HEK293 (cell line): Measurements from ENCODE around the gene PRDM10.

Source experiments
- CTCF ChIA-PET: fragments of 350-600 bp; formaldehyde crosslinking; extraction: SDS; loops from one replicate; lab custom pipeline; 2021; ENCODE audit warnings: antibody characterized with exemption; lab: Yijun Ruan, JAX
- POLR2A ChIA-PET: fragments of 300-600 bp; formaldehyde crosslinking; extraction: SDS; loops from one replicate; lab custom pipeline; 2020; ENCODE audit warnings: antibody characterized with exemption, inconsistent platforms; lab: Yijun Ruan, JAX
- H3K27ac ChIP-seq: fragments of 200-500 bp; sonication (Bioruptor generic); 2 replicates; pipeline ENCODE4 v1.5.1; 2014; ENCODE audit warnings: low read depth, low read length, control low read depth, inconsistent platforms; ENCODE audit errors: extremely low read depth
- H3K36me3 ChIP-seq, 2 experiments: fragments of 200-500 bp in 1 of 2; sonication (Bioruptor generic) in 1 of 2; 1 replicate in 1 of 2; 2 replicates in 1 of 2; pipeline ENCODE4 v1.5.1; 2014 to 2017; ENCODE audit warnings: inconsistent platforms in 2 of 2, low read length in 2 of 2; ENCODE audit not compliant: control insufficient read depth in 2 of 2, insufficient read depth in 1 of 2
- H3K4me1 ChIP-seq: fragments of 200-500 bp; sonication (Bioruptor generic); 2 replicates; pipeline ENCODE4 v1.5.1; 2014; ENCODE audit warnings: mild to moderate bottlenecking, low read length, inconsistent platforms; ENCODE audit not compliant: control insufficient read depth, insufficient read depth
- H3K4me3 ChIP-seq: 2 replicates; pipeline ENCODE4 v1.5.1; 2011; ENCODE audit warnings: low read depth, mild to moderate bottlenecking, control low read depth, low read length, moderate library complexity
- H3K9me3 ChIP-seq: fragments of 200-500 bp; sonication (Bioruptor generic); 2 replicates; pipeline ENCODE4 v1.5.1; 2014; ENCODE audit warnings: low read depth, low read length, inconsistent platforms; ENCODE audit not compliant: control insufficient read depth, insufficient read depth
- IKZF3 ChIP-seq: fragments of 450-650 bp; IDR thresholded peaks from 2 replicates; pipeline ENCODE4 v1.5.0; 2018; ENCODE audit warnings: missing biosample characterization, mild to moderate bottlenecking, missing genetic modification characterization, moderate library complexity
- KLF9 ChIP-seq: fragments of 450-650 bp; formaldehyde crosslinking; IDR thresholded peaks from 2 replicates; pipeline ENCODE4 v1.5.1; 2016; ENCODE audit warnings: missing biosample characterization, missing genetic modification characterization, low read depth
- SCRT2 ChIP-seq: fragments of 450-650 bp; formaldehyde crosslinking; IDR thresholded peaks from 2 replicates; pipeline ENCODE4 v1.5.1; 2016; ENCODE audit warnings: missing biosample characterization, missing genetic modification characterization
- YY1 ChIP-seq: fragments of 450-650 bp; formaldehyde crosslinking; IDR thresholded peaks from 2 replicates; pipeline ENCODE4 v1.5.1; 2018; ENCODE audit warnings: missing biosample characterization, missing genetic modification characterization
- ZBTB17 ChIP-seq: fragments of 450-650 bp; formaldehyde crosslinking; IDR thresholded peaks from 2 replicates; pipeline ENCODE4 v1.5.1; 2016; ENCODE audit warnings: missing biosample characterization, missing genetic modification characterization
- ZBTB20 ChIP-seq: fragments of 450-650 bp; formaldehyde crosslinking; IDR thresholded peaks from 2 replicates; pipeline ENCODE4 v1.5.1; 2016; ENCODE audit warnings: missing biosample characterization, missing genetic modification characterization
- ZNF10 ChIP-seq: fragments of 450-650 bp; formaldehyde crosslinking; IDR thresholded peaks from 2 replicates; pipeline ENCODE4 v1.5.1; 2017; ENCODE audit warnings: missing biosample characterization, missing genetic modification characterization
- ZNF433 ChIP-seq: fragments of 450-650 bp; formaldehyde crosslinking; IDR thresholded peaks from 2 replicates; pipeline ENCODE4 v1.5.1; 2016; ENCODE audit warnings: missing biosample characterization, missing genetic modification characterization, low read depth
- ZNF488 ChIP-seq: fragments of 450-650 bp; formaldehyde crosslinking; IDR thresholded peaks from 2 replicates; pipeline ENCODE4 v1.5.1; 2016; ENCODE audit warnings: missing biosample characterization, missing genetic modification characterization
- ZNF518A ChIP-seq: fragments of 450-650 bp; formaldehyde crosslinking; conservative IDR thresholded peaks from 2 replicates; pipeline ENCODE4 v1.5.1; 2016; ENCODE audit warnings: low read depth, missing biosample characterization, missing genetic modification characterization
- ZNF837 ChIP-seq: fragments of 450-650 bp; formaldehyde crosslinking; IDR thresholded peaks from 2 replicates; pipeline ENCODE4 v1.5.1; 2016; ENCODE audit warnings: missing biosample characterization, missing genetic modification characterization
- ZNF843 ChIP-seq: fragments of 450-650 bp; formaldehyde crosslinking; IDR thresholded peaks from 2 replicates; pipeline ENCODE4 v1.5.1; 2016; ENCODE audit warnings: missing biosample characterization, missing genetic modification characterization
- TF ChIP-seq, protein P1 (sequence below): fragments of 450-650 bp; formaldehyde crosslinking; IDR thresholded peaks from 2 replicates; pipeline ENCODE4 v1.5.1; 2016; ENCODE audit warnings: missing biosample characterization, missing genetic modification characterization, low read depth
- TF ChIP-seq, protein P2 (sequence below): fragments of 450-650 bp; formaldehyde crosslinking; optimal IDR thresholded peaks from 2 replicates; pipeline ENCODE3; 2016; ENCODE audit warnings: missing biosample characterization, mild to moderate bottlenecking, missing genetic modification characterization
- TF ChIP-seq, protein P3 (sequence below): fragments of 450-650 bp; formaldehyde crosslinking; IDR thresholded peaks from 2 replicates; pipeline ENCODE4 v1.5.1; 2017; ENCODE audit warnings: missing biosample characterization, missing genetic modification characterization
- TF ChIP-seq, protein P4 (sequence below): fragments of 450-650 bp; formaldehyde crosslinking; IDR thresholded peaks from 2 replicates; pipeline ENCODE4 v1.5.1; 2016; ENCODE audit warnings: missing biosample characterization, missing genetic modification characterization, borderline replicate concordance

The PRDM10 gene

DNA sequence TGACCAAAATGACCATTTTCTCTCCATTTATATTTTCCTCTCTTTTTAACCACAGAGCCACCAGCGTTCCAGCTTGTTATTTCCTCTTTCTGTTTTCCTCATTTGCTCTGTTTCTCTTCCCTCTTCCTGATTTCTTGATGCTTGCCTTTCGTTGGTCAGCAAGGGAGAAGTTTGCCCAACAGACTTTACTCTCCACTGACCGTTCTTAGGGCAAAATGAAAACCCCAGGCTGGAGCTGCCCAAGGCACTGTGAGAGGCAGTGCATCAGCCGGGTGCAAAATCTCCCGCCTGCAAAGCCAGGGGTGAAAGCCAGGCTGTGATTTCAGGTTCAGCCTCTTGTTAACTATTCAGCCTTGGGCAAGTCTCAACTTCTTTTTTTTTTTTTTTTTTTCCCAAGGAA is 40.9 kb upstream of the PRDM10 start:
- TF ChIP-seq ZBTB20 (tag by site-specific recombination), result no peak
- no peak for TF ChIP-seq IKZF3 (tag by site-specific recombination)
- TF ChIP-seq, protein P1, sequence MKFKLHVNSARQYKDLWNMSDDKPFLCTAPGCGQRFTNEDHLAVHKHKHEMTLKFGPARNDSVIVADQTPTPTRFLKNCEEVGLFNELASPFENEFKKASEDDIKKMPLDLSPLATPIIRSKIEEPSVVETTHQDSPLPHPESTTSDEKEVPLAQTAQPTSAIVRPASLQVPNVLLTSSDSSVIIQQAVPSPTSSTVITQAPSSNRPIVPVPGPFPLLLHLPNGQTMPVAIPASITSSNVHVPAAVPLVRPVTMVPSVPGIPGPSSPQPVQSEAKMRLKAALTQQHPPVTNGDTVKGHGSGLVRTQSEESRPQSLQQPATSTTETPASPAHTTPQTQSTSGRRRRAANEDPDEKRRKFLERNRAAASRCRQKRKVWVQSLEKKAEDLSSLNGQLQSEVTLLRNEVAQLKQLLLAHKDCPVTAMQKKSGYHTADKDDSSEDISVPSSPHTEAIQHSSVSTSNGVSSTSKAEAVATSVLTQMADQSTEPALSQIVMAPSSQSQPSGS, result no peak
- no peak for TF ChIP-seq ZNF10 (tag by site-specific recombination)
- no peak for TF ChIP-seq ZNF518A
- TF ChIP-seq, protein P2, sequence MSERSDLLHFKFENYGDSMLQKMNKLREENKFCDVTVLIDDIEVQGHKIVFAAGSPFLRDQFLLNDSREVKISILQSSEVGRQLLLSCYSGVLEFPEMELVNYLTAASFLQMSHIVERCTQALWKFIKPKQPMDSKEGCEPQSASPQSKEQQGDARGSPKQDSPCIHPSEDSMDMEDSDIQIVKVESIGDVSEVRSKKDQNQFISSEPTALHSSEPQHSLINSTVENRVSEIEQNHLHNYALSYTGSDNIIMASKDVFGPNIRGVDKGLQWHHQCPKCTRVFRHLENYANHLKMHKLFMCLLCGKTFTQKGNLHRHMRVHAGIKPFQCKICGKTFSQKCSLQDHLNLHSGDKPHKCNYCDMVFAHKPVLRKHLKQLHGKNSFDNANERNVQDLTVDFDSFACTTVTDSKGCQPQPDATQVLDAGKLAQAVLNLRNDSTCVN, result no peak
- Histone ChIP-seq H3K9me3 (no peaks in the 10 kb centered on the region), H3K4me1 (no peaks in the 10 kb centered on the region), H3K4me3 (no peak overlapping the region), H3K27ac (no peak overlapping the region), H3K36me3 (no peaks in the 10 kb centered on the region)
- POLR2A ChIA-PET, result no interaction called here
- CTCF ChIA-PET, result no interaction called here

DNA sequence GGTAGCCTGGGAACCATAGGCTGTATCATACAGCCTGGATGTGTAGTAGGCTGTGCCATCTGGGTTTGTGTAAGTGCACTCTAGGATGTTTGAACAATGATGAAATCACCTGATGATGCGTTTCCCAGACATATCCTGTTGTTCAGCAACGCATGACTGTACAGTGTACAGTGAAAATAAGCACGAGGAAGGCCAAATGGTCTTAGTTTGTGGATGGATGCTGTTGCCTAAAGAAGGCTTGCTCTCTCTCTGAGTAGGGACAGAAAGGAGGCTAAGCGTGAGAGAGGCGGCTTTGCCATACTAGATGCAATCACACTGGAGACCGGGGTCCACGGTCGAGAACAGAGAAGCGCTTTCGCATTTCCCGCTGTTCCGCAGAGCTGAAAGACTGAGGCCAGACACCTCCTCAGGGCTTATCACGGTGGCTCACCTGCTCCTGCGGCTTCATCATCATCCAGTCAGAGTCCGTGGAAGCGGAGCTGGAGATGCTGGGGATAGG is 39.5 kb upstream of the PRDM10 start:
- POLR2A ChIA-PET, result interaction anchor here (0.9 kb wide), 1 partner anchor 39 kb away, joined by 5 read pairs; the partner anchor contains the start of gene PRDM10
- Histone ChIP-seq H3K27ac (no peak overlapping the region), H3K4me3 (no peak overlapping the region), H3K9me3 (no peaks in the 10 kb centered on the region), H3K36me3 (no peaks in the 10 kb centered on the region), H3K4me1 (no peaks in the 10 kb centered on the region)
- CTCF ChIA-PET, result no interaction called here
- TF ChIP-seq SCRT2 (tag by site-specific recombination), result peak; percentile 50; the same call in 1 of the 2 replicates
- no peak for TF ChIP-seq ZNF433 (tag by site-specific recombination)

DNA sequence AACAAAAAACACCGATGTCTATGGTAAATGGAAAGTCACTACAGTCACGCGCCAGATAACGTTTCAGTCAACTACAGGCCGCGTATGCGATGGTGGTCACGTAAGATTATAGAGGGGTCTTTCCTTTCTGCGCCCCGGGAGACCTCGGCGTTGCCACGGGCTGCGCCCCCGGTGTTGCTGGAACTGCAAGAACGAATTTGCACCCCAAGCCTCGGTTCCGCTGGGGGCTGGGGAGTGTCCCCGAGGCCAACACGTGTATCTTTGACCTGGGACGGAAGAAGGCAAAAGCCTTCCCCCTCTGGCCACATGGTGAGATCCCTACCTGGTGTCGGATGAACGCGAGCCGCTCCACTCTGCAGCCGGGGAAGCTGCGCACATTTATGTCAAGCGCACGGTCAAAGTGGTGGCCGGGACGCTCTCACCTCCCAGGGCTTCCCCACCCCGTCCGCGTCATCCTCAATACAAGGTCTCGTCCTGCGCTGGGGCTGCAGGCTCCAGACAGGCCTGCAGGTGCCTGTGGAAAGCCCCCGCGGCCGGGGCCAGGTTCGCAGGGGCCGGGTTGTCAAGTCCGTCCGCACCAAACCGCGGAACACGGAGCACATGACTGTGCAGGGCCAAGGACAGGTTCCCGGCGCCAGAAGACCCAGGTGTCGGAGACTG is 37.8 kb upstream of the PRDM10 start:
- ChIA-PET CTCF (interaction anchor here (1.1 kb wide), 1 partner anchor 23 kb away, joined by 3 read pairs; no protein-coding TSS in a partner anchor), POLR2A (no interaction called here)
- no peaks in the 10 kb centered on the region for H3K36me3 ChIP-seq
- TF ChIP-seq ZBTB17 (no peak), KLF9 (tag by site-specific recombination) (no peak), ZNF837 (tag by site-specific recombination) (no peak), ZNF843 (tag by site-specific recombination) (no peak), YY1 (tag by site-specific recombination) (no peak), ZNF488 (tag by site-specific recombination) (no peak)
- TF ChIP-seq, protein P3, sequence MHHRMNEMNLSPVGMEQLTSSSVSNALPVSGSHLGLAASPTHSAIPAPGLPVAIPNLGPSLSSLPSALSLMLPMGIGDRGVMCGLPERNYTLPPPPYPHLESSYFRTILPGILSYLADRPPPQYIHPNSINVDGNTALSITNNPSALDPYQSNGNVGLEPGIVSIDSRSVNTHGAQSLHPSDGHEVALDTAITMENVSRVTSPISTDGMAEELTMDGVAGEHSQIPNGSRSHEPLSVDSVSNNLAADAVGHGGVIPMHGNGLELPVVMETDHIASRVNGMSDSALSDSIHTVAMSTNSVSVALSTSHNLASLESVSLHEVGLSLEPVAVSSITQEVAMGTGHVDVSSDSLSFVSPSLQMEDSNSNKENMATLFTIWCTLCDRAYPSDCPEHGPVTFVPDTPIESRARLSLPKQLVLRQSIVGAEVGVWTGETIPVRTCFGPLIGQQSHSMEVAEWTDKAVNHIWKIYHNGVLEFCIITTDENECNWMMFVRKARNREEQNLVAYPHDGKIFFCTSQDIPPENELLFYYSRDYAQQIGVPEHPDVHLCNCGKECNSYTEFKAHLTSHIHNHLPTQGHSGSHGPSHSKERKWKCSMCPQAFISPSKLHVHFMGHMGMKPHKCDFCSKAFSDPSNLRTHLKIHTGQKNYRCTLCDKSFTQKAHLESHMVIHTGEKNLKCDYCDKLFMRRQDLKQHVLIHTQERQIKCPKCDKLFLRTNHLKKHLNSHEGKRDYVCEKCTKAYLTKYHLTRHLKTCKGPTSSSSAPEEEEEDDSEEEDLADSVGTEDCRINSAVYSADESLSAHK, result no peak
- TF ChIP-seq, protein P4, sequence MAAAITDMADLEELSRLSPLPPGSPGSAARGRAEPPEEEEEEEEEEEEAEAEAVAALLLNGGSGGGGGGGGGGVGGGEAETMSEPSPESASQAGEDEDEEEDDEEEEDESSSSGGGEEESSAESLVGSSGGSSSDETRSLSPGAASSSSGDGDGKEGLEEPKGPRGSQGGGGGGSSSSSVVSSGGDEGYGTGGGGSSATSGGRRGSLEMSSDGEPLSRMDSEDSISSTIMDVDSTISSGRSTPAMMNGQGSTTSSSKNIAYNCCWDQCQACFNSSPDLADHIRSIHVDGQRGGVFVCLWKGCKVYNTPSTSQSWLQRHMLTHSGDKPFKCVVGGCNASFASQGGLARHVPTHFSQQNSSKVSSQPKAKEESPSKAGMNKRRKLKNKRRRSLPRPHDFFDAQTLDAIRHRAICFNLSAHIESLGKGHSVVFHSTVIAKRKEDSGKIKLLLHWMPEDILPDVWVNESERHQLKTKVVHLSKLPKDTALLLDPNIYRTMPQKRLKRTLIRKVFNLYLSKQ (tag by site-specific recombination), result no peak

More for the DNA sequence above, 37.8 kb upstream of the PRDM10 start:
- Histone ChIP-seq H3K4me1 (no peaks in the 10 kb centered on the region), H3K9me3 (no peaks in the 10 kb centered on the region), H3K4me3 (no peak overlapping the region), H3K27ac (no peak overlapping the region)
